GM21619 (cell line): ENCODE measurements around the gene SYNE1.
"Not testable (repeated sequence)": the region's sequence is repeated elsewhere in the genome, so short reads cannot be mapped to it uniquely, and the experiment has no call there.

Experiments used
- ATAC-seq: cut with Tn5 transposase; IDR thresholded peaks from one replicate; pipeline ENCODE4 v1.9.1; 2021; ENCODE audit not compliant: unreplicated experiment

The SYNE1 gene

GRCh38 chr6:152571089-152571488, 66.1 kb downstream of the SYNE1 start:
- ATAC-seq = no peak

- no peak for ATAC-seq
These were observed 70.9 kb downstream of the SYNE1 start for GRCh38 chr6:152566103-152566875.

DNA sequence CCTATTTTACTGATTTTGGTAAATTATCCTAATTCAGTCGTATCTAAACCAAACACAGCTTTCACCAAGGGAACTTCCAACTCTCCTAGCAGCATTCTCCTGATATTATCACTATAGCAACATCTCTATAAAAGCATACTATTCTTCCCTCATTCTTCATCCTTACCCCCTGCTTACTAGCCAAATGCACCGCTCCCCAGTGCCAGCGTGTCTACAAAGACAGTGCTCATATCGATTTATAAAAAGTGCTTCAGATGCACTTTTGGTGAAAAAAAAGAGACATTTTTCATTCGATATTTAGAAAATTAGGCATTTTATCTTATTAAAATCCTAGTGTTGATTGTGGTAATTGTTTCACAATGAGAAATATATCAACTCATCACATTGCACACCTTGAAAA, 74.0 kb downstream of the SYNE1 start:
- no peak for ATAC-seq

GRCh38 chr6:152558798-152559197, 78.4 kb downstream of the SYNE1 start:
- not testable (repeated sequence) for ATAC-seq

GRCh38 chr6:152557502-152557901, 79.7 kb downstream of the SYNE1 start:
- ATAC-seq = no peak

GRCh38 chr6:152554851-152555250, 82.3 kb downstream of the SYNE1 start:
- ATAC-seq = no peak

DNA sequence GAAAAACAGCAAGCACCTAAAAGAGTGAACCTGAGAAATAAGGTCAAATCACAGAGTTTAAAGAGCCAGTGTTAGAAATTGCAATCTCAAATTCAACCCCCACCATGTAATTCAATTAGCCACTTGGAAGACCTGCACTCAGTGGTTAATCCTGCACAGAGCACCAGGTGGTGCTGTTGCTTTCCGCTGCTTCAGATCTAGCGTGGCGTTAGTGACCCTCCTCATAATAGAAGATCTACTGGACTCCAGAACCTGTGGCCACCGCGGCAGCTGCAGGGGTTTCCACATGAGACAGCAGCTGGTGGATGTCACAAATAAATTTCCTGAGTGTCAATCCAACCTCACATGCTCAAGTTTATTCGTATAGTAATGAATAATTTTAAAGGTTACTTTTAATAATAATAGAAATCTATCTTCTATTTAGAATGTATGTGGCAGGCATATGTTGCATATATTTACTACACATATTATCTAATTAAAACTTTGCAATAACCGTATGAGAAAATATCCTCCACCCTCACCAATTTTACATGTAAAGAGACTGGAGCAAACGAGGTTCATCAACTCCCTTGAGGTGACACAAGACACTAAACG, 84.4 kb downstream of the SYNE1 start:
- peak; percentile 99 for ATAC-seq

- no peak for ATAC-seq
These were observed 93.6 kb downstream of the SYNE1 start for GRCh38 chr6:152543519-152543918.

- ATAC-seq = no peak
These were observed 96.8 kb downstream of the SYNE1 start for GRCh38 chr6:152540381-152540780.

GRCh38 chr6:152534541-152534940, 102.6 kb downstream of the SYNE1 start:
- no peak for ATAC-seq

DNA sequence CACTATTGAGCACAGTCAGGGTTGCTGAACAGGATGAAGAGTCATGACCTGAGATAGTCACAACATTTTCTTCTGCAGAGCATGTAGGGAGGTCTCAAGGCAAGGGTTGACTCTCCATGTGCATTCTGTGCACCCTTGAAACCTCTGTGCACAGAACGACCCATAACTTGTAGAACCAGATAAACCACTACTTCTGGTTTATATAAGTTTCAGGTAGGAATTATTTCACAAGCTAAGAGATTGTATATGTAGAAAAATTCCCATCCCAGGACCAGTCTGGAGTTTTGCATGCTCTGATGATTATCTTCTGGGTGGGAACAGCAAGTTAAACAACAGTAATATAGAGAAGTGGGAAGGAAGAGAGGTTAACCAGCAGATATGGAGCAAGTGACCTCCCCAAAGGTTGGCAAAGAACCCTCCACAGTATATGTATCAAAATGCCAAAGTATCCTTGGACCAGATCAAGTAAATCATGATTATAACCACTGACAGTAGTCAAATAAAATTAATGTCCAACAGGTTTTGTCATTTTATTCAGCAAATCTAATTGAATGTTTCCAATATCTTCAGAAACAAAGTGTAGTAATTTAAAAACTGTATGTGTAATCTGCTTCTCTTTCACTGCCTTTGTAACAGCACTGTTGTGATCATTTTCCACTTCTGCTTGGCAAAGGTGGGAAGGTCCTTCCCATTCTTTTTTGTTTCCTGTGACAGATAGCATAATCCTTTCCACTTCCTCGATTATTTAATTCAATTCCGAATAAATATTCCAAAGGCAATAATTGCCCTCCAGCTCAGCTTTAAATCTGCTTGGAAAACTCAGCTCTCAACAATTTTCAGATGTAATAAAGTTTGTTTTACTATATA, 104.4 kb downstream of the SYNE1 start:
- ATAC-seq = no peak

DNA sequence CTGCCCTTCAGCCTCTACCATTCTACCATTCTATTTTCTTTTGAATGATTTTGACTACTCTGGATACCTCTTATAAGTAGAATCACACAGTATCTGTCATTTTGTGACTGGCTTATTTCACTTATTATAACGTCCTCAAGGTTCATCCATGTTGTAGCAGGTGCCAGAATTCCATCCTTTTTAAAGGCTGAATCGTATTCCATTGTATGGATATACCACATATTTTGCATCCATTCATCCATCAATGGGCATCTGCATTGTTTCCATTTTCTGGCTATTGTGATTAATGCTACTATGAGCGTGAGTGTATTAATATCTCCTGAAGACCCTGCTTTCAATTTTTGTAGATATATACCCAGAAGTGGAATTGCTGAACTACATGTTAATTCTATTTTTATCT, 105.5 kb downstream of the SYNE1 start:
- no peak for ATAC-seq

- ATAC-seq = no peak
These were observed 107.8 kb downstream of the SYNE1 start for GRCh38 chr6:152529369-152529768.

- ATAC-seq = not testable (repeated sequence)
These were observed 123.0 kb downstream of the SYNE1 start for GRCh38 chr6:152514120-152514519.

GRCh38 chr6:152509916-152510315, 127.2 kb downstream of the SYNE1 start:
- ATAC-seq = no peak

- no peak for ATAC-seq
These were observed 128.7 kb downstream of the SYNE1 start for GRCh38 chr6:152508477-152508876.

DNA sequence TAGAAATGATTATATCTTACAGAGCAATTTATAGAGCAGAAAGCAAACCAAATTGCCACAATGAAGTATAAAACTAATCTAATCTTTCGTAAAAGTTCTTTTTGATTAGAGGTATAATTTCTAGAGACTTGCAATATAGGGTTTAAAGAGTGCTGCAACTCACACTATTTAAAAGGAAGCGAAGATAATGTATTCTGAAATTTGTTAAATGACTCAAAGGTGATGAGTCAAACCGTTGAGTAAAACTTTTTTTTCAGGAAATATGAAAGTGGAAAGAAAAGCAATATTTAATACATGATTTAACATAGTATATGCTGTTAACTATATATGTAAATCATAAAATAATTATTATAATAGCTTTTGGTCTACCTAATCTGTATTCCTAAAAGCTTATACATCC, 133.6 kb downstream of the SYNE1 start:
- no peak for ATAC-seq

DNA sequence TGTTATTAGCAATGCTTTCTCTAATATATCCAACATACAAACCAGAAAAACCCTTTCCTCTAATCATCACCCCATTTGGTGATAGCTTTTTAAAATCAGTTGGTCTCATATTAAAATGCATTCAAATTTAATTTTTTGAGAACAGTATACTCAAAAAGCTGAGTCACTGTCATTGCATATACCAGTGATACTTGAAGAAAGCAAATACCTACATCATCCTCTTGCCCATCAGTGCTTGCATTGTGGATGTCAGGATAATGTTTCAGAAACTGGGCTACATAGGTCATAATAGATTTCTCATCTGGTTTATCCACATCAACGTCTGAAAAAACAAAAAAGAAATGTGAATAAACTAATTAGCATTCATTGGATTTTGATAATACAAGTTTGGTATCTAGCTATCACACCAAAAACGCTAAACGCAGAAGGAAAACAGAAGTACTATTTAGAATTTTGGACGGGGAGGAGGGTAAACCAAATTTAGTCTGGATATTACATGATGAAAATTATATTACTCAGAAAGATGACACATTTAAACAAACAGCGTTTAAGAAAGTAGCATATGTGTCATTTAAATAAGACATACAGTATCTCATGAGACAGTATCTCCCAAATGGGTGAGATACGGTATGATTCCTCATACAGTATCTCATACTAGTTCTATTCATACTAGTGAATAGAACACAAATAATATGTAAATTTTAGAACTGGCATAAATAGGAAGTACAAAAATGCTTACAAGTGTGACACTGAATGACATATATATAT, 134.6 kb downstream of the SYNE1 start:
- no peak for ATAC-seq

GRCh38 chr6:152499931-152500330, 137.2 kb downstream of the SYNE1 start:
- no peak for ATAC-seq

DNA sequence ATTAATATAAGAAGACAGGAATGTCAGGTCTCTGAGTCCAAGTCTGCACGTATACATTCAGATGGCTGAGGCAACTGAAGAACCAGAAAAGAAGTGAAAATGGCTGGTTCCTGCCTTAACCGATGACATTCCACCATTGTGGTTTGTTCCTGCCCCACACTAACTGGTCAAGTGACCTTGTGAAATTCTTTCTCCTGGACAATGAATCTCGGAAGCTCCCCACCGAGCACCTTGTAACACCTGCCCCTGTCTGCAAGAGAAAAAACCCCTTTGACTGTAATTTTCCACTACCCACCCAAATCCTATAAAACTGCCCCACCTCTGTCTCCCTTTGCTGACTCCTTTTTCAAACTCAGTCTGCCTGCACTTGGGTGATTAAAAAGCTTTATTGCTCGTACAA, 140.4 kb downstream of the SYNE1 start:
- no peak for ATAC-seq

- not testable (repeated sequence) for ATAC-seq
These were observed 141.7 kb downstream of the SYNE1 start for GRCh38 chr6:152495456-152495855.
